ENCODE data around the gene PXN. TPM values are rescaled to one million over a fixed set of nuclear protein-coding genes. Genes with fewer than 3 reads are reported as not detected.
"Not testable (repeated sequence)": the region's sequence is repeated elsewhere in the genome, so short reads cannot be mapped to it uniquely, and the experiment has no call there.

Gene PXN
- total RNA-seq, 1 donor from 2014 or later = 60.7 TPM

DNA sequence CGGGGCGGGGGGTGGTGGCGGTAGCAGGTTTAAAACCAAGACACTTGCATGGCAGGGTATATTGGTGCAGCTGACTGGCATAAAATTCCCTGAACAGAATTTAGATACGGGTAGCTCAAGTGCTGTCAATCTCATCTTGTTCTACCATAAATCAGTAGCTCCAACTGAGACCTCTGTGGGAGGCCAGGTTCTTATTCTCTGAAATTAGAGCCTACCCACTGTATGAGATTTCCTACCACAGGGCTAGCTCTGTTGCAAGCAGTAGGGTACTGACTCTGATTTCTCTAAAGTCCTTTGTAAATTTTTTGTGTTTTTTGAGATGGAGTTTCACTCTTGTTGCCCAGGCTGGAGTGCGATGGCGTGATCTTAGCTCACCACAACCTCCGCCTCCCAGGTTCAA, 61.4 kb downstream of the PXN start:
- H3K4me1 Mint-ChIP-seq (ENCODE audit: unreplicated experiment) = peaks cover 8% of the 10 kb centered on the region
- H3K27me3 Mint-ChIP-seq = peaks cover 6% of the 10 kb centered on the region
- no peak overlapping the region for H3K4me3 Mint-ChIP-seq
- H3K9me3 Mint-ChIP-seq = no peaks in the 10 kb centered on the region
- no peak for DNase-seq (ENCODE audit: extremely low spot score, unreplicated experiment)
- no peak overlapping the region for H3K27ac Mint-ChIP-seq
- TF ChIP-seq CTCF (conservative IDR thresholded peaks at IDR 0.05) = no peak
- H3K36me3 Mint-ChIP-seq = peaks cover 16% of the 10 kb centered on the region

GRCh38 chr12:120200364-120200800, 65.1 kb downstream of the PXN start:
- peaks cover 6% of the 10 kb centered on the region for H3K27me3 Mint-ChIP-seq
- no peaks in the 10 kb centered on the region for H3K9me3 Mint-ChIP-seq
- H3K4me1 Mint-ChIP-seq (ENCODE audit: unreplicated experiment) = peaks cover 10% of the 10 kb centered on the region
- peak overlapping the region; percentile 97 for H3K4me3 Mint-ChIP-seq
- no peak for DNase-seq (ENCODE audit: extremely low spot score, unreplicated experiment)
- H3K27ac Mint-ChIP-seq = peak overlapping the region; percentile 98
- no peak for TF ChIP-seq CTCF (conservative IDR thresholded peaks at IDR 0.05)
- peaks cover 28% of the 10 kb centered on the region for H3K36me3 Mint-ChIP-seq

GRCh38 chr12:120199595-120200306, 65.8 kb downstream of the PXN start:
- H3K27me3 Mint-ChIP-seq = peaks cover 6% of the 10 kb centered on the region
- peak overlapping the region; percentile 97 for H3K4me3 Mint-ChIP-seq
- peaks cover 28% of the 10 kb centered on the region for H3K36me3 Mint-ChIP-seq
- H3K9me3 Mint-ChIP-seq = no peaks in the 10 kb centered on the region
- H3K27ac Mint-ChIP-seq = peak overlapping the region; percentile 98
- no peak for DNase-seq (ENCODE audit: extremely low spot score, unreplicated experiment)
- H3K4me1 Mint-ChIP-seq (ENCODE audit: unreplicated experiment) = peaks cover 15% of the 10 kb centered on the region
- TF ChIP-seq CTCF (conservative IDR thresholded peaks at IDR 0.05) = no peak

DNA sequence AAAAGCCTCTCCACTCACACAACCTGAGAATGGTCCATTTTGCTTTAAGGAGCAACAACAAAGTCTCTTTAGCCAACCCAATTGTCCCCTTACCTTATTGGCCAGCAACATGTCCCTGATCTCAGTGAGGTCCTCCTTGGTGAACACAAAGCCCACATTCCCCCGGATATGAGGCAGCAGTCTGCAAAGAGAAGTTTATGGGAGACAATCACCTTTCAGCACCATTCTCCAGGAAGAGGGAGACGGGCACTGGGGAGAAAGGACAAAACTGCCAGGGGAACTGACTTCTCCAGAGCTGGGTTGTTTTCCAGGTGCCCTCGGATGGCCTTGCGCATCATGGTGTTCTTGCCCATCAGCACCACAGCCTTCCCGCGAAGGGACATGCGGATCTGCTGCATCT, 66.5 kb downstream of the PXN start:
- Mint-ChIP-seq H3K27ac (peak overlapping the region; percentile 98), H3K27me3 (peaks cover 6% of the 10 kb centered on the region), H3K4me3 (peak overlapping the region; percentile 97), H3K4me1 (ENCODE audit: unreplicated experiment) (peaks cover 15% of the 10 kb centered on the region), H3K9me3 (no peaks in the 10 kb centered on the region), H3K36me3 (peaks cover 28% of the 10 kb centered on the region)
- no peak for TF ChIP-seq CTCF (conservative IDR thresholded peaks at IDR 0.05)
- no peak for DNase-seq (ENCODE audit: extremely low spot score, unreplicated experiment)

DNA sequence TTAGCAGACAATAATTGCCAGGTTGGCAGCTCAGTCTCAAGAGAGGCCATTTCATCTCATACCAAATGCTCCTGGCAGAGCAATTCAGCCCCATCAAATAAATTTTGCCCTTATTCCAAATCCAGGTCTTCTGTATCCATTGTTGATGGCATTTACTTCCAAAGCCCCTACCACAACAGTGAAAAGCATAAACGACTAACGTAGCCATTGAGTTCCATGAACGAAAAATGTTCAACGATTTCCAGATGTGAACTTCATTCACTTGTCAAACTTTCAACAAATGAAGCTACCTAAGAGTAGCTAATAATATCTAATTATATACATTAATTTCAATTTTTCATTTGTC, 68.0 kb downstream of the PXN start:
- peaks cover 21% of the 10 kb centered on the region for H3K4me1 Mint-ChIP-seq (ENCODE audit: unreplicated experiment)
- peaks cover 6% of the 10 kb centered on the region for H3K27me3 Mint-ChIP-seq
- peak overlapping the region; percentile 72 for H3K27ac Mint-ChIP-seq
- DNase-seq (ENCODE audit: extremely low spot score, unreplicated experiment) = no peak
- H3K9me3 Mint-ChIP-seq = no peaks in the 10 kb centered on the region
- H3K36me3 Mint-ChIP-seq = peaks cover 28% of the 10 kb centered on the region
- no peak for TF ChIP-seq CTCF (conservative IDR thresholded peaks at IDR 0.05)
- peak overlapping the region; percentile 41 for H3K4me3 Mint-ChIP-seq

DNA sequence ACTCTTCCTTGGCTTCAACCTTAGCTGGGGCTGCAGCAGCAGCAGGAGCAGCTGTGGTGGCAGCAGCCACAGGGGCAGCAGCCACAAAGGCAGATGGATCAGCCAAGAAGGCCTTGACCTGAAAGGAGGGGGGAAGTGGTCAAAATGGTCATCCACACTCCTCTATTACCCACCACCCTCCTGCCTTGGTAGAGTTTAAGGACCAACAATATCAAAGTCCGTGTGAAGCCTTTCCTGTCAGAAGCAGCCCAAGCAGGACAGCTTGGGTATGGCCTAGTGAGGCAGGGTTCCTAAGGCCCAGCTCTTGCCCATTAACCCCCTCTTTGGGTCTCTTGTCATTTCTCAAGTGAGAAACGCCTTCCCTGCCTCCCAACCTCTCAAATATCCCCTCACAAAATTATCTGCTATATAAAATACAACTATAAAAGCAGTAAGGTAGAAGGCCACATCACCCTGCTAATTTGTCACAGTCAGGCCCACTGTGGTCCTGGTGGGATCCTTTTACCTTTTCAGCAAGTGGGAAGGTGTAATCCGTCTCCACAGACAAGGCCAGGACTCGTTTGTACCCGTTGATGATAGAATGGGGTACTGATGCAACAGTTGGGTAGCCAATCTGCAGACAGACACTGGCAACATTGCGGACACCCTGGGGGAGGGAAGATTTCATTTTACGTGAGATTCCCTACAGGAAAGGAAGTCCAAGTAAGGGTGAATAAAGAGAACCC, 68.6 kb downstream of the PXN start:
- not testable (repeated sequence) for H3K27me3 Mint-ChIP-seq; DNase-seq (ENCODE audit: extremely low spot score, unreplicated experiment); H3K9me3 Mint-ChIP-seq
- Mint-ChIP-seq H3K36me3 (peaks cover 28% of the 10 kb centered on the region), H3K27ac (peak overlapping the region; percentile 72), H3K4me3 (peak overlapping the region; percentile 41), H3K4me1 (ENCODE audit: unreplicated experiment) (peaks cover 23% of the 10 kb centered on the region)
